HEK293 (cell line): ENCODE measurements around the gene KIF13A.

Experiments
- CTCF ChIP-seq: fragments of 450-650 bp; formaldehyde crosslinking; IDR thresholded peaks from 2 replicates; pipeline ENCODE4 v1.5.1; 2016; ENCODE audit warnings: missing biosample characterization, missing genetic modification characterization
- REPIN1 ChIP-seq: fragments of 450-650 bp; formaldehyde crosslinking; IDR thresholded peaks from 2 replicates; pipeline ENCODE4 v1.5.1; 2017; ENCODE audit warnings: missing biosample characterization, missing genetic modification characterization, low read depth
- ZNF514 ChIP-seq: fragments of 450-650 bp; formaldehyde crosslinking; IDR thresholded peaks from 2 replicates; pipeline ENCODE4 v1.5.1; 2016; ENCODE audit warnings: missing biosample characterization, missing genetic modification characterization

- TF ChIP-seq ZNF514 (tag by site-specific recombination) = no peak
- TF ChIP-seq CTCF = no peak
- no peak for TF ChIP-seq REPIN1
These were observed 77.2 kb downstream of the KIF13A start for GRCh38 chr6:17910189-17910588.
